Prostate gland (tissue), 2 donors: ENCODE data around the gene PPM1N.

ENCODE experiments used
- POLR2A ChIP-seq: fragments of 450-650 bp; IDR thresholded peaks from one replicate; pipeline ENCODE4 v1.6.1; 2016; ENCODE audit warnings: antibody characterized with exemption, mild to moderate bottlenecking
- TF ChIP-seq, protein P1 (sequence below), 4 experiments: fragments of 200-600 bp in 2 of 4; fragments of 450-650 bp in 2 of 4; sonication (generic) in 2 of 4; IDR thresholded peaks; 1 replicate in 3 of 4; 2 replicates in 1 of 4; pipeline ENCODE4 v1.5.1; 2016 to 2019; ENCODE audit warnings: antibody characterized with exemption in 4 of 4, mild to moderate bottlenecking in 2 of 4, moderate library complexity in 2 of 4

DNA sequence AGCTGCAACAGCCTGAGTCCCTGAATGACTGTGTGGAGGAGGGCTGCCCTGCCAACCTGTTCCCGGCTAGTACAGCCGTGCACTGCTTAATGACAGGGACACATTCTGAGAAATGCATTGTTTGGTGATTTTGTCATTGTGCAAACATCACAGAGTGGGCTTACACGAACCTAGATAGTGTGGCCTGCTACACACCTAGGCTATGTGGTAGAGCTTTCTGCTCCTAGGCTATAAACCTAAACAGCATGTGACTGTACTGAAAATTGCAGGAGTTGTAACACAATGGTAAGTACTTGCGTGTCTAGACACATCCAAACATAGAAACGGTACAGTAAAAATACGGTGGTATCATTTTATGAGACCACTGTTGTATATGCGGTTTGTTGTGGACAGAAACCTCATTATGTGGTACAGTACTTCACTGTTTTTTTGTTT lies 44.0 kb downstream of the PPM1N start:
- no peak for TF ChIP-seq POLR2A
- TF ChIP-seq, protein P1, sequence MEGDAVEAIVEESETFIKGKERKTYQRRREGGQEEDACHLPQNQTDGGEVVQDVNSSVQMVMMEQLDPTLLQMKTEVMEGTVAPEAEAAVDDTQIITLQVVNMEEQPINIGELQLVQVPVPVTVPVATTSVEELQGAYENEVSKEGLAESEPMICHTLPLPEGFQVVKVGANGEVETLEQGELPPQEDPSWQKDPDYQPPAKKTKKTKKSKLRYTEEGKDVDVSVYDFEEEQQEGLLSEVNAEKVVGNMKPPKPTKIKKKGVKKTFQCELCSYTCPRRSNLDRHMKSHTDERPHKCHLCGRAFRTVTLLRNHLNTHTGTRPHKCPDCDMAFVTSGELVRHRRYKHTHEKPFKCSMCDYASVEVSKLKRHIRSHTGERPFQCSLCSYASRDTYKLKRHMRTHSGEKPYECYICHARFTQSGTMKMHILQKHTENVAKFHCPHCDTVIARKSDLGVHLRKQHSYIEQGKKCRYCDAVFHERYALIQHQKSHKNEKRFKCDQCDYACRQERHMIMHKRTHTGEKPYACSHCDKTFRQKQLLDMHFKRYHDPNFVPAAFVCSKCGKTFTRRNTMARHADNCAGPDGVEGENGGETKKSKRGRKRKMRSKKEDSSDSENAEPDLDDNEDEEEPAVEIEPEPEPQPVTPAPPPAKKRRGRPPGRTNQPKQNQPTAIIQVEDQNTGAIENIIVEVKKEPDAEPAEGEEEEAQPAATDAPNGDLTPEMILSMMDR (IDR thresholded peaks at IDR 0.05) = no peak
